Fibroblast of skin of left biceps (primary cell): ENCODE measurements around the gene UNC13D.
"Not testable (repeated sequence)": the region's sequence is repeated elsewhere in the genome, so short reads cannot be mapped to it uniquely, and the experiment has no call there.

ENCODE experiments used
- DNase-seq, 2 experiments: peaks; one replicate each; pipeline ENCODE4 v3.0.0-alpha.2; 2013; ENCODE audit warnings: low read depth in 2 of 2

The UNC13D gene

DNA sequence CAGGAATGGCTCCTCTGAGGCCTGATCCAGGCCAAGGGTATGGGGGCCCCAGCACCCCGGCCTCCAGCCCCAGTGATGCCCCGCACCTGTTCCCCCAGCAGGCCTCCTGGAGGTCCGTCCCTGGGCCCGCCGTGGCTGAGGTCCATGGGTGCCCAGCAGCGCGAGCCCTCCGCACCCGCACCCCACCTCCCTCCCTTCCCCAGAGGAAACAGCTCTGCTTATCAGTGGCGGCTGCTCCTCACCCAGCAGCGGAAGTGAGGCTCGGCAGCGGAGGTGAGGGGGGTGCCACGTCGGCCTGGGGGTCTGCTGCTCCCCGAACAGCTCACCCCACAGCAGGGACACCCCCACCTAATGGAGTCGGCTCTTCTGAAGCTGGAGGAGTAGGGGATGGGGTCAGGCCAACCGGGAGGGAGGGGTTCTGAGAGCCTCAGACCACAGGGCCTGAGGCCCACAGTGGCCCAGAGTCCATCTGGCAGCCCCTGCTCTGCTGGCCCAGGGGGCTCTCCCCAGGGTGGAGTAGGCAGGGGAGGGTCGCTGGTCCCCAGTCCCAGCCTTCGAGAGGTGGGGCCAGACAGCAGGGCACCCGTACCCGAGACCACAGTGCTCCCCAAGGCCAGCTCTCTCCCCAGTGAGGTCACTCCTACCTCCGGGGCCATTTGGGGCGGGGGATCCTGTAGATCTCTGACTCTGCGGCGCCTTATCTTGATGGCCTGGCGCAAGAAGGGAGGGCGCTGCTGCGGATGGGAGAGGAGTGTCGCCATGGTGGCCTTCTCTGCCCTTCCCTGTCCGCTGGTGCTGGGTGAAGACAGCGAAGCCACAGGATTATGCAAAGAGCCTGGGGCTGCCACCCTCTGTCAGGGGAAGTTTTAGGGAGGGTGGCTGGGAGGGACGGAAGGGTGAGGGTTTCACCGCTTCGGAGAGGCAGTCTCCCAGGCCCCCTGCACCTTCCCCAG lies at the start of gene UNC13D:
TSS of gene UNC13D (minus strand) at position 828 of the 953 bp plus-strand sequence. CDS start at position 761, 67 bp downstream.
- no peak for DNase-seq

DNA sequence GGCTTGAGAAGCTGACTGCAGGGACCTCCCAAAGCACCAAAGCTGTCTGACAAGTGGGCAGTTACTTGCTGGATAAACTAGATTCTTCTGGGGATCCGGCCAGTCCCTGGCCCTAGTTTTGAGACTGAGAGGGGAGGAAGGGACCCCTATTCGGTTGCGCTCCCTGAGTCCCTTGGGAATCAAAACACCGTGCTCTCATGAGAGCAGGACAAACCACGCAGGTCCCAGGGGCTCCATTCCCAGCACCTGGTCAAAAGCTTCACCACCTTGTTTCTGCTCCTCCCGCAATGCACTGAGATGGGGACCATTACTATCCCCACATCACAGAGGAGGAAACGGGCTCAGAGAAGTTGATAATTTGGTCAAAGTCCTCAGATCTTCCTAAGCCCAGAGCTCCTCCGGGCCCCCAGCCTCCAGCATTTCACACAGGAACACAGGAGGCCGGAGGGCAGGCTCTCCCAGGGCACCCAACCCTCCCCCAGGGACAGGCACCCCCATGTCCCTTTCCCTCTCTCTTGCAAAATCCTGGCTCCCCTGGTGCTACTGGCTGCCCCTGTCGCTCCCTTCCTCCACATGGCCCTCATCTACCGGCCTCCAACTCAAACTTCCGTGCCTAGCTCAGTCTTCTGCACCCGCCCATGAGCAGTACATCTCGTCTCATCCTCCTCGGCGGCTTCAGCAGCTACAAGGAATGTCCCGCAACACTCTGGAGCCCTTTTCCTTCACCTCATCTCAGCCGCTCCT lies 49.3 kb upstream of the UNC13D start:
- no peak for DNase-seq

- DNase-seq: no peak
Measured at GRCh38 chr17:75892556-75893224, 48.5 kb upstream of the UNC13D start.

DNA sequence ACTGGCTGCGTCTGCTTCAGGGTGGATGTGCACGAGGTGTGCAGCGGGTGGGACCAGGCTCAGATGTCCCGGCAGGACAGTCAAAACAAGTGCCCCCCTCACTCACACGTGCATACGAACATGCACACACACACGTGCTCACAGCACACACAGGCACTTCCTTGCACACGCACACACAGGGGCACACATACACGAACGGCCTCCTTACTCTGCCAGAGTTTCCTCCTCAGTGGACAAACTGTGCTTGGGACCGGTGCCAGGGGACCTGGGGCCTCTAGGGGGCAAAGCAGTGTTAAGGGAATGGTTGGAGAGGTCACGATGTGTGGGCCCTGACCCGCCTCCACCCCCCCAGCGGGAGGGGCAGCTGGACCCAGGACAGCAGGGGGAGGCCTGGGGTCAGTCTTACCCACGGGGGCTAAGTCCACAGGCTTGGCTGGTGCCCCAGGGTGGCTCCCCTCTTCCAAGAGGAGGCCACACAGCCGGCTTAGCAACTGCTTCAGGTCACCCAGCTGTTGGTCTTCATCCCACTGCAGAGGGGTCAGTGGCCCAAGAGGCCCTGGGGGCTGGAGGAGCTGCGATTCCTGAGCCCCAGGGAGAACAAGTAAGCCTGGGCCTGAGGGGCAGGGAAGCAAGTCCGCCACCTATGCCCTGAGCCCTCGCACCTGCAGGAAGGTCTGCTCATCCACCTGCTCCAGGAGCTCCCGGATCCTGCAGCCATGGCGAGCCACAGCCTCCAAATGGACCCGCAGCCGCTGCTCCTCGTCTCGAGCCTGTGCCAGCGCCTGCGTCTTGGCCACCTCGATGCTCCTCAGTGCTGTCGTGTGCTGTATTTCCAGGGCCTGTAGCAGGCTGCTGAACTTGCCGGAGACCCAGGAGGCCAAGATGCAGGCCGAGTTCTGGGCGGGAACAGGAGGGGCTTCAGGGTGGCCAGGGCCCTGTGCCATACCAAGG lies 47.7 kb upstream of the UNC13D start:
- no peak for DNase-seq

- DNase-seq: no peak
Measured at GRCh38 chr17:75891022-75891604, 46.9 kb upstream of the UNC13D start.

DNA sequence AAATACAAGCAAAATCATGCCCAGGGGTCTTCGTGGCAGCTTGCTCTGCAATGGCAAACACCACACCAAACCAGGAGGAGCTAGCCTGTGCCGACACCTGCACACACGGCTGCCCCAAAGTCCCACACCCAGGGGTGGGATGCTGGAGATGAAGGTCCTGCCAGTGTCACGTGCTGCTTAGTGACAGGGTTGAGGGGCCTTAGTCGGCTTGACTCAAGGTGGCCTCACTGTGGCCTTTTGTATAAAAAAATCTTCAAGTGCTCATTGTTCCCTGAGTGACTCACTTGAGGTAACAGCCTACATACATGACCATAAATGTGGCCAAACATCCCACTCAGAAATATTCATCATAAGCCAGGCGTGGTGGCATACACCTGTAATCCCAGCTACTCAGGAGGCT lies 45.2 kb upstream of the UNC13D start:
- DNase-seq: no peak

DNA sequence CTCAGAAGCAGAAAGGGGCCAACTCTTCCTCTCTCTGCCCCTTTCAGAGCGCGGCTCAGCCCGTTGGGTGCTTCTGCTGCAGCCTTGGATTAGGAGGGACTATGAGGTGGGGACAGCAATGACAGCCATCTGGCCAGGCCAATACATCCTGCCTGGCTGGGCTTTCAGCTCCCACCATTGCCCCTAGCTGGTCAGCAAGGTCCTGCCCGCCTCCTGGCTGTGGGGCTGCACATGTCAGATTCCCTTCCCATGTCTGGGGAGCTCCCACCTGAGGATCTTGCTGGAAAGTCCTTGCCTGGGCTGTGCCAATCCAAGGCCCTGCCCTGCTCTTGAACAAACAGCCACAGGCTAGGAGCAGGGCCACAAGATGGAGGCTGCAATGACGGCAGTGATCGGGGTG lies 44.3 kb upstream of the UNC13D start:
- no peak for DNase-seq

- DNase-seq: not testable (repeated sequence)
Measured at GRCh38 chr17:75885860-75886259, 41.7 kb upstream of the UNC13D start.

DNA sequence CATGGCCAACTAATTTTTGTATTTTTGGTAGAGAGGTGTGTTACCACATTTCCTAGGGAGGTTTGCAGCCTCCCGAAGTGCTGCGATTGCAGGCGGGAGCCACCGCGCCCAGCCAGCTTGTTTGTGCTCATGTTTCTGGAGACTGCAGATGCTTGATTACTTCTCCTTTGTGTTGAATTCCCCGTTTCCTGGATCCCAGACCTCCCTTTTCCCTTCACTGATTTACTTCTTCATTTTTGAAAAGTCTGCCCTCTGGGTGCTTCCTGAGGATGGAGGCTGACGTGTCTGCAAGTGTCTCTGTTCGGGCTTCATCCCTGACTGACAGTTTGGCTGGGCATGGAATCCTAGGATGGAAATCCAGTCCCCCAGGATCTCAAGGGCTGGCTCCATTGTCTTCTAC lies 41.2 kb upstream of the UNC13D start:
- no peak for DNase-seq

GRCh38 chr17:75881678-75882454 lies 37.7 kb upstream of the UNC13D start:
- DNase-seq: no peak

GRCh38 chr17:75880266-75880665 lies 36.1 kb upstream of the UNC13D start:
- DNase-seq: no peak

- no peak for DNase-seq
Measured at GRCh38 chr17:75878174-75878998, 34.2 kb upstream of the UNC13D start, which contains the start of gene TRIM47. TRIM47 (minus strand) TSS chr17:75878581; CDS start chr17:75878548, 33 bp downstream.

GRCh38 chr17:75877752-75878173 lies 33.6 kb upstream of the UNC13D start:
- DNase-seq: no peak

GRCh38 chr17:75876938-75877751 lies 32.9 kb upstream of the UNC13D start:
- DNase-seq: peak; percentile 55 to 57

DNA sequence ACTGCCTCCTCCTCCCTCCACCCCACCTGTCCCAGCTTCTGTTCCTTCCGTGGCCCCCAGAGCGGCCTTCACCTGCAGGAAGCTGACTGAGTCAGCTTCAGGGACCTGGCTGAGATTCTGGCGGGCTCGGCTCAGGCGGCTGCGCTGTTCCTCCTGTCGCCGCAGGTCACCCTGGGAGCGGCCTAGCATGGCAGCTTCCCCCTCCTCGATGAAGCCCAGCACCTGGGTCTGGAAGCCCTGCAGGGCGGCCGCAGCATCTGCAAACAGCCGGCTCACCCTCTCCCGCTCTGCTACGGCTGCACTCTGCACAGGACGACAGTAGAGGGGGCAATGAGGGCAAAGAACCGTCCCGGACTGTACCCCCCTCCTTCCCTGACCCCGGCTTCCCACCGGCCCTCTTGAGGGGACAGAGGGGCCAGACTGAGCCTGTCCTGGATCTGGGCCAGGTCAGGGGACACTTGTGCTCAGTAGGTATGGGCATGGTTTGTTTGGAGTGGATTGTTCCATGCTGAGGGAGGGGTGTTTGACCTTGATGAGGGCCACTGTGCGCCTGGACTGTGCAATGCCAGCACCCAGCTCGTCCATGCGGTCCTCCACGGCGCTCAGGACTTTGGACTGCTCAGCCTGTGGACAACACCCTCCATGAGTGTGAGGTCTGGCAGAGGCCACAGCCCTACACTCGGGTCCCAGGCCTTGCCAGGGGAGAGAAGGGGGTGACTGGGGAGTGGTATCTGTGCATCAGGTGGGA lies 32.2 kb upstream of the UNC13D start:
- DNase-seq: no peak

GRCh38 chr17:75875940-75876189 lies 31.7 kb upstream of the UNC13D start:
- DNase-seq: no peak

DNA sequence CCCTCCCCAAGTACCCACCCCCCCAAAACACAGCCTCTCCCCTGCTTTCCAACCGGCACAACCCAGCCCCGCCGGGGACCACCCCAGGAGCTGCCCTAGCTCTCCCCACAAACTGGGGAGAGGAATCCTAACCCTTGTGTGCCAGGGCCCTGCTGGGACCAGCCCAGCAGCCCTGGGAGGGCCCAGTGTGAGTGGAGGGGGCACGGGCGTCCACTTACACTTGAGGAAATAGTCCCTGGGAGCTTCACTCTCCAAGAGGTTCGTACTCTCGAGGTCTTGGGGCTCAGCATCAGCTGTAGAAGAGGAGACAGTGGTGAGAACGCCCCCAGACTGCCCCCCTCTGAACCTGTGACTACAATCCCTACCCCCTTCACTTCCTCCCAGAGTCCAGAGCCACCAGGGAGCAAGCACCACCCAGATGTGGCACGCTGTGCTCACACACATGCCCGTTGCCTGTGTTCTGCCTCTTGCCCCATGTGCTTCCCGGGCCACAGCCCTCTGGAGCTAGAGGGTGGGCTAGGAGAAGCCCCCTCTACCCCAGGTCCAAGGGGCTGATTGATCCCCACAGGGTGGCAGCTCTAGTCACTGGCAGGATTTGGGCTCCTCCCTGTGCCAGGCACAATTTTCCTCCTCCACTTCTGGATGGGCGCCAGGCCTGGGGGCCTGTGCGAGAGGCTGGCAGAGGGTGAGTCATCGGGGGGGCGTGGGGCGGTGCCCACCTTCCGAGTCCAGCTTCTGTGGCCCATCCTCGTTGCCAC lies 31.2 kb upstream of the UNC13D start:
- no peak for DNase-seq
